CD4-positive, alpha-beta T cell treated with Interleukin-17A for 1 hour (primary cell): ENCODE data around the gene OLFML2A.
A peak's percentile ranks its signal among the peaks of the same experiment; 100 is the strongest.
"Not testable (repeated sequence)": the region's sequence is repeated elsewhere in the genome, so short reads cannot be mapped to it uniquely, and the experiment has no call there.

ENCODE experiments used
- DNase-seq: peaks from one replicate; pipeline ENCODE4 v3.0.0-alpha.2; 2020

OLFML2A gene

DNA sequence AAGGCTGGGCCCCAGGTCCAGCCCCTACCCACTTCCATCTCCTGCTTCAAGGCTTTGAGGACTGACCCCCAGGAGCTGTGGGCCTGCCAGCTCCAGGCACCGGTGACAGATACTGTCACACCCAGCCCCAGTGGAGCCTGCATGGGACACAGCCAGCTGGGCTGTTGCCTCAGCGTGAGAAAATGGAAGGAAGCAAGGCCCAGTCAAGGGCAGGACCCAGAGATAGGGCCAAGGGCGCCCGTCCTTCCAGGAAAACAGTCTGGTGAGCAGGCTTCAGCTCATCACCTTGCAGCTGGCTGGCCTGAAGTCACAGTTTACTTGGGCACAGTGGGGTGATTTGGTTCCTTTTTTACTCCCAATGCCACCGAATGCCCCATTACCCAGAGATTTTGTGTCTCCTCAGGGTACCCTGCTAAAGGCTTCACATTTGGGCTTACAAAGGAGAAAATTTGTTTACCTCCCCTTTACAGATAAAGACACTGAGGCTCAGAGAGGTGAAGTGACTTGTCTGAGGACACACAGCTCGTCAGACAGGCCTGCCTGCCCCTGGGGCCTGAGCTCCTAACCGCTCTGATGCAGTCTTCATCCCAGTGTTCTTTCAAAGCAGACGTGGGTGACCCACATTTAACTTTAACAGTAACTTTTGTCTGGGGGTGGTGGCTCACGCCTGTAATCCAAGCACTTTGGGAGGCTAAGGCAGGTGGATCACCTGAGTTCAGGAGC, 54.9 kb downstream of the OLFML2A start:
- no peak for DNase-seq

DNA sequence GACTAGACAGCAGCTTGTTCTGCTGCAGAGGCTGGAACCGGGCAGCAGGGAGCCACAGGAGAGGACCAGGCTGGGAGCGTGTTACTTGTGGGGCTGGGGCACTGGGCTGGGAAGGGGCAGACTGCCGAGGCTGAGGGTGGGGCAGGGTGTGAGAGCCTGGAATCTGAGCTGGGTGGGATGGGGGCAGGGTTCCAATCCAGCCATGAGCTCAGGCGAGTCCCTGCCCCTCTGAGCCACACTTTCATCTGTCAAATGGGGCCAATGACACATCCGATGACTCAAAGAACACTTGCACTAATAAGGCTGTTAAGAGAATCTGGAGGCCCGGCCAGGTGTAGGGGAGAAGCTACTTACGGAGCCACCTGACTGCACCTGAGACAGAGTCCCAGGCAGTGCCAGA, 57.7 kb downstream of the OLFML2A start:
- DNase-seq: no peak

DNA sequence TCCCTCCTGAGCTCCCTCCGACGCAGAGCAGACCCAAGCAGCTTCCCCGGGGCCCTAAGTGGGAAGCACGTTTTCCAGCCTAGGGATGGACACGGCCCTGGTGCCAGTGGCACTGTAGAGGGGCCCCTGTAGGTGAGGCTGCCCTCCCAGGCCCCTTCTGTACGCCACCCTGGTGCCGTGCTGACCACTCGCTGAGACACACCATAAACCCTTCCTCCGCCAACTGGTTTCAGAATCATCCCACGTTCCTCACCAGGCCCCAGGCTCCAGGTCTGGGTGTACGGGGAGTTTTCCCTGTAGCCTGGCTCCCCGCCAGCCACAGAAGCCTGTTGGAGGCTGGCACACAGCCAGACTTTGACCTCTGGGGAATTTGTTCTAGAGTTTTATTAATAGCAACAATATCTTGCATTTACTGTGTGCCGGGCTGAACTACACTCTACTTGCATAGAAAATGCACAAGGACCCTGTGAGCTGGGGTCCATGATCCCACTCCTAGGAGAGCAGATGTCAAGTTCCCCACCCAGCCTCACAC, 58.2 kb downstream of the OLFML2A start:
- no peak for DNase-seq

DNA sequence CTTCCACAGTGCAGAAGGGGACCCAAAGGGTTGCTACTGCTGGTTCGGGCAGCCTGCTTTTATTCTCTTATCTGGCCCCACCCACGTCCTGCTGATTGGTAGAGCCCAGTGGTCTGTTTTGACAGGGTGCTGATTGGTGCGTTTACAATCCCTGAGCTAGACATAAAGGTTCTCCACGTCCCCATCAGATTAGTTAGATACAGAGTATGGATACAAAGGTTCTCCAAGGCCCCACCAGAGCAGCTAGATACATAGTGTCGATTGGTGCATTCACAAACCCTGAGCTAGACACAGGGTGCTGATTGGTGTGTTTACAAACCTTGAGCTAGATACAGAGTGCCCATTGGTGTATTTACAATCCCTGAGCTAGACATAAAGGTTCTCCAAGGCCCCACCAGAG, 61.2 kb downstream of the OLFML2A start:
- not testable (repeated sequence) for DNase-seq

DNA sequence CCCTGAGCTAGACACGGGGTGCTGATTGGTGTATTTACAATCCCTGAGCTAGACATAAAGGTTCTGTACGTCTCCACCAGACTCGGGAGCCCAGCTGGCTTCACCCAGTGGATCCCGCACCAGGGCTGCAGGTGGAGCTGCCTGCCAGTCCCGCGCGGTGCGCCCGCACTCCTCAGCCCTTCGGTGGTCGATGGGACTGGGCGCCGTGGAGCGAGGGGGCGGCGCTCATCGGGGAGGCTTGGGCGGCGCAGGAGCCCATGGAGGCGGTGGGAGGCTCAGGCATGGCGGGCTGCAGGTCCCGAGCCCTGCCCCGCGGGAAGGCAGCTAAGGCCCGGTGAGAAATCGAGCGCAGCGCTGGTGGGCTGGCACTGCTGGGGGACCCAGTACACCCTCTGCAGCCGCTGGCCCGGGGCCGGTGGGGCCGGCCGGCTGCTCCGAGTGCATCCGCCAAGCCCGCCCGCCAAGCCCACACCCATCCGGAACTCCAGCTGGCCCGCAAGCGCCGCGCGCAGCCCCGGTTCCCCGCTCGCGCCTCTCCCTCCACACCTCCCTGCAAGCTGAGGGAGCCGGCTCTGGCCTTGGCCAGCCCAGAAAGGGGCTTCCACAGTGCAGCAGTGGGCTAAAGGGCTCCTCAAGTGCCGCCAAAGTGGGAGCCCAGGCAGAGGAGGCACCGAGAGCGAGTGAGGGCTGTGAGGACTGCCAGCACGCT, 61.8 kb downstream of the OLFML2A start:
- not testable (repeated sequence) for DNase-seq

DNA sequence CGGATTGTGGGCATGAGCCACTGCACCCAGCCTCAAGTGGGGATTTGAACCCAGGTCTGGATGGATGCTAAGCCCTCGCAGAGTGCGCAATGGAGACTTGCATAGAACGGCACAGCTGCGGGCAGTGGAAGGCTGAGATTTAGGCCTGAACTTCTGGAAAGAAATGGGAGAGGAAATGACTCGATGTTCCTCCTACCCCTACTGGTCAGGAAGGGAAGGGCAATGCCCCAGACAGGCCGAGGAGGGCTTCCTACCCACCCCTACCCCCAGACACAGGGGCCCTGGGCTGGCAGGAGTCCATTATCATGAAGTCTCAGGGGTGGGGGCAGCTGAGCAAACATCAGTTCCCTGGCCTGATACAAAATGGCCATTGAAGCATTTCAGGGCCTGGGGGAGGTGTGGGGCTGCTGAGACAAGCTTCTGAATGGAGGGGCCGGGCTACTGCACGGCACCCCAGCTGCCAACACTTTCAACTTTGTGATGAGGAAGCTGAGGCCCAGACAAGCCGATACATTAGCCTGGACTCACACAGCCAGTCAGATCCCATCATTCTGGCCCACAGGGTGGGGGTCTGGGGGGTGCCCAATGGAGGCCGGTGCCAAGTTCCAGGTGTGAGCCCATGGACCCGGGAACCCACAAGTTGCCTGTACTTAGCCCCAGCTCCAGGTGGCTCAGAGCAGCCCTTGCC, 62.8 kb downstream of the OLFML2A start:
- DNase-seq: no peak

DNA sequence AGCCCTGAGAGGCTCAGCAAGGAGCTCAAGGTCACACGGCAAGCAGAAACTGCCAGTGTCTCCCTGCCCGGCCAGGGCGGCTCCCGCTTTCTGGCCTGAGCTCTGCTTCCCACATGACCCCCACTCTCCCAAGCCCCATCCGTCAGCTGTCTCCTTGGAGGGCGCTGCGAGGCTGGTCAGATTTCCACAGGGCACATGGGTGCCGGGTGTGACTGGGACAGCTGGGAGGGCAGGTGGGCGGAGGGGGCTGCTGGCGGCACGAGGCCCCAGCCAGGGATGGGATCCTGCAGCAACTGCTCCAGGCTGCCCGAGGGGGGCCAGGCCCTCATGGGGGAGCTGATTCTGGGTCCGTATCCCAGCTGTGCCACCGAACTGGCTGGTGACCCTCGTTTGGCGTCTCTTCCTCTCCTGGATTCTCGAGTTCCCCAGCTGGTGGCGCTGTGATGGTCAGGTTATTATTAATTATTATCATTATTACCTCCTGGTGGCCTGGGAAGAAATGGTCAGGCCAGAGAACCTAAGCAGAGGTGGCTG, 63.4 kb downstream of the OLFML2A start:
- DNase-seq: no peak

DNA sequence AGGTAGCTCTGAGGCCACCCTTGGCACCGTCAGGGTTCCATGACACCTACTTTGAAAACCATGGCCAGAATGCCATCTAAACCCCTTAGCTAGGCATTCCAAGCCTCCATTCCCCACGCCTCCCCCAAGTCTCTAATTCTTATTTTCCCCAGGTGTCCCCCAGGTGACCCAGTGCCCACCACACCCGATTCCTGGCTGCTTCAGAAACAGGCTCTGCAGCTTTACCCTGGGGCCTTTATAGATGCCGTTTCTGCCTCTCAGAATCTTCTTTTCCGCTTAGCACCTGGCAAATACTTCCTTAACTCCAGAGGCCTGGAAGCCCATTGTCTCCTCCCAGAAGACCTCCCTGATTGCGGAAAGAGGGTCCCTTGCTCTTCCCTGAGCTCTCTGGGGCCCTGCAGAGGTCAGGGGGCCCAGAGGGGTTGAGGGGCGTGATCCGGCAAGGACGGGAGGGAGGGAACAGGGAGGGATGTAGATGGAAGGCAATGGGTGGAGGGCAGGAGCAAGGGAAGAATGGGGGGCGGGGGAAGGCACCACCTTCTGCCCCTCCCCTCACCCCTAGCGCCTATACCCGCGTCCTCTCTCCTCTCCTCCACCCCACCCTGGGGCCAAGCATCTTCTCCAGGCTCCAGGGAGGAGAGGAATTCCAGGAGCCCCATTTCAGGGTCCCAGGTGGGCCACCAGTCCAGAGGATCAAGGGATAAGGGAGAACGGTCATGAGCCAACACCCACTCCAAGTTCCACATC, 64.3 kb downstream of the OLFML2A start:
- DNase-seq: no peak

DNA sequence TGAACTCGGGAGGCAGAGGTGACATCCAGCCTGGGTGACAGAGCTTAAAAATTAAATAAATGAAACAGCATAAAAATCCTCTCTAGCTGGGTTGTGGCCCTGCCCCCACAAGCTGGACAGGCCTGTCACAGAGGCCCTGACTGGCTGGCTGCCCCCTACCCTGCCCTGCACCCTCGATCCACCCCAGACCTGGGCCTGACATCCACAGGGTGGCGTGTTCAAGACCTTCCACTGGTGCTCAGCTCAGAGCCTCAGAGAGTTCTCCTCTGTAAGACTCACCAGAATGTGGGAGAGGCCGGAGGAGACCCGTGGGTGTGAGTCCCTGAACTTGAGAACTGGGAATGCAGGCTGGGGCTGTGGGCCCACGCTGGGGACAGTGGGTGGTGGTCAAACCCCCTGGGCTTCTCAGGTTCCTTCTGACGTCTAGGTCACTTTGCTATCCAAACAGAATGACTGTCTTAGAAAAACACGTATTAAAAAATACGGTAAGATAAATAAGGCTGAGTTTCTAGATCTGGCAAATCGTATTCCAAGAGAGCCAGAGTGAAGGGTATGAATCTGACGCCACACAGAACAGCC, 66.6 kb downstream of the OLFML2A start:
- no peak for DNase-seq

DNA sequence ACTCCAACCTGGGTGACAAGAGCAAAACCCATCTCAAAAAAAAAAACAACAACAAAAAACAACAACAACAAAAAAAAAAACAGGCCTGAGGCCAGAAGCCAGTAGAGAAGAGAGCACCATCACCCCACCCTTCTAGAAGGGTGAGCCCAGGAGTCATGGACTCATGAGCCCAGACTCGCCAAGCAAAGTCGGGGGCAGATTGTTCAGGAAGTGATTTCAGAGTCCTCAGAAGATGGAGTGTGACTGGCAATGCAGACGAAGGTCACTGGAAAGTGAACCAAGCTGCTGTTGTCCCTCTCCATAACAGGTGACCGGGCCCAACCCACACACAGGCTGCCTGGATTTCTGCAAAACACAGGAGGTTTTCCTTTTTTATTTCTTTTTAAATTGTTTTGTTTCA, 67.4 kb downstream of the OLFML2A start:
- no peak for DNase-seq

DNA sequence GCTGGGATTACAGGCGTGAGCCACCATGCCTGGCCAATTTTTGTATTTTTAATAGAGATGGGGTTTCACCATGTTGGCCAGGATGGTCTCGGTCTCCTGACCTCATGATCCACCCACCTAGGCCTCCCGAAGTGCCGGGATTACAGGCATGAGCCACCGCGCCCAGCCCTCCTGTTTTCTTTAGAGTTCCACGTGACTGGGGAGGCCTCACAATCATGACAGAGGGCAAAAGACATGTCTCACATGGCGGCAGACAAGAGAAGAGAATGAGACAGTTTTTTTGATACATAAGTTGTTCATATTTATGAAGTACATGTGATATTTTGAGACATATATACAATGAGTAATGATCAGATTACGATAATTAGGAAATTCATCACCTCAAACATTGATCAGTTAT, 69.5 kb downstream of the OLFML2A start:
- not testable (repeated sequence) for DNase-seq

DNA sequence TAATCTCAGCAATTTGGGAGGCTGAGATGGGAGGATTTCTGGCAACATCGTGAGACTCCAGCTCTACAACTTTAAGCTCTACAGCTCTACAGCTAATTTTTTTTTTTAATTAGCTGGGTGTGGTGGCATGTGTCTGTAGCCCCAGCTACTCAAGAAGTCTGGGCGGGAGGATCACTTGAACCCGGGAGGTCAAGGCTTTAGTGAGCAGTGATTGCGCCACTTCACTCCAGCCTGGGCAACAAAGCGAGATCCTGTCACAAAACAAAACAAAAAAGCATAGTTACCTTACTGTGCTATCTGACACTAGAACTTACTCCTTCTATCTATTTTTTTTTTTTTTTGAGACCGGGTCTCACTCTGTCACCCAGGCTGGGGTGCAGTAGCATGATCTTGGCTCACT, 70.0 kb downstream of the OLFML2A start:
- DNase-seq: no peak

DNA sequence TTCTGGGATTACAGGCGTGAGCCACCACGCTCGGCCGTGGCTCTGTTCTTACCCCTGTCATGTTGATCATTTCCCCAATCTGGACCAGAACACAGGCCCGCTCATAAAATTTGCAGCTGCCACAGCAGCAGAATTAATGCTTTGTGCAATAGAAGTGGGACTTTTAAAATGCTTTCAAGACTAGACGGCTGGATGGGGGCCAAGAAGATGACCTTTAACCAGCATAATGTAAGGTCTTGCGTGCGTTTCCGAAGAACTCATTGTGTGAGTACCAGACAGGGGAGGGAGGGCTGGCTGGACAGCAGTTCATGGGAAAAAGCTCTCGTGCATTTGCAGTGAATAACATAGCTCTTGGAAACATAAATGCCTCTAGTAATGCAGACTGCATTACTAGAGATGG, 72.9 kb downstream of the OLFML2A start:
- no peak for DNase-seq

DNA sequence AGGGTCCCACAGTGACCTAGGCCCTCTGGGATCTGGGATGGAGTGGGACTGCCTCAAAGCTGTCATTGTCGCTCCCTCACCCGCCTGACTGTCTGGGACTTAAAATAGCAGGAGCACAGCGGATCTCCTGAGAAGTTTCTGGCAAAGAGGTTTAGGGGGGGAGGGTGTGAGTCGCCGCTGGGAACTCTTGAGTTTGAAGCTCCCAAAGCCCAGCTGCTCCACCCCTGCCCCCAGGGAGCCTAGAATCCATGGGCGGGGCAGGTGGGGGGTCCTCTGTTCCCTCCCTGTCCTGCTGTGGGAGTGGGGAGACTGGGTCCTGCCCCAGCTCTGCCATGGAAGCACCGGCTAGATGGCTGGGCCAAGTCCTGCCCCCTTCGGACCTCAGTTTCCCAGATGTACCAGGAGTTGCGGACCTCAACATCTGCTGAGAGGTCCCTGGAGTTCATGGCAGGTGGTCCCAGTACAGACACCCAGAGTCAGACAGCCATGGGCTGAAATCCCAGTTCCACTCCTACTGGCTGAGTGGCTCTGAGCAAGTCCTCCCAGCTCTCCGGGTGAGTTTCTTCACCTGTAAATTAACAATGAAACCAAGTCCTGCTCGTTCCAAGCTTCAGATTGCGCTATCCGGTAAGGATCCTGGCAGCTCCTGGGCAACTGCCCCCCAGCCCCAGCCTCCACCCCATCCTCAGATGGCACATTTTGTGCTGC, 75.3 kb downstream of the OLFML2A start:
- no peak for DNase-seq

DNA sequence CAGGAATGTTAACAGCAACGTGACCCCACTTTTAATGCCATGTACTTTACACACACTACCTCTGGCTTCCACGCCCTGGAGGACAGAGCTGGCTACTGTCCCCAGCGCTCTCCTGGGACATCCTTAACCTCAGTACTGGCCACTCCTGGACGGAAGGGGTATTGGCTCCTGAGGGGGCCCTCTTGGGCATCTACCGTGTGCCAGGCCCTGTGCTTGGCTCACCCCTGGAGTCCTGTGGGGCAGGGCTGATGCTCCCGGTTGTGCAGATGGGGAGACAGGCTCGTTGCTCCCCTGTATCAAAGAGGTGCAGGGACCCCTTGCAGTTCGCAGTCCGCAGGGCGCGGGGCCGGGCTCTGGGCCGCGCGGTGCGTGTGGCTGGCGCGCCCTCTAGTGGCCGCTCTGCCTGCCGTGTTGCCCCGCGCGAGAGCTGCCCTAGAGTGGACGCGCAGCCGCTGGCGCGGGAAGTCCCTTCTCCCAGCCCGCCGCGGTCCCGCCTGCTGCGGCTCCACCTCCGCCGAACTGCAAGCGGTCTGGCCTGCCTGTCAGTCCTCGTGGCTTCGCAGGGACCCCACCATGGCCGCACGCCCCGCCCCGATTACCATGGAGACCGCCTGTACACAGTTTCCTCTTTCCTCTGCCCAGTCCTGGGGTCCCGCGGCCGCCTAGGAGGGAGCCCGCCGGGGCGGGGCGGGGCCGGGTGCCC, 76.0 kb downstream of the OLFML2A start, which contains the start of gene WDR38:
Gene WDR38, plus strand, starts transcription at position 632 of the 703 bp plus-strand sequence. CDS start 72 bp downstream, outside the sequence.
- DNase-seq: peak; percentile 93

DNA sequence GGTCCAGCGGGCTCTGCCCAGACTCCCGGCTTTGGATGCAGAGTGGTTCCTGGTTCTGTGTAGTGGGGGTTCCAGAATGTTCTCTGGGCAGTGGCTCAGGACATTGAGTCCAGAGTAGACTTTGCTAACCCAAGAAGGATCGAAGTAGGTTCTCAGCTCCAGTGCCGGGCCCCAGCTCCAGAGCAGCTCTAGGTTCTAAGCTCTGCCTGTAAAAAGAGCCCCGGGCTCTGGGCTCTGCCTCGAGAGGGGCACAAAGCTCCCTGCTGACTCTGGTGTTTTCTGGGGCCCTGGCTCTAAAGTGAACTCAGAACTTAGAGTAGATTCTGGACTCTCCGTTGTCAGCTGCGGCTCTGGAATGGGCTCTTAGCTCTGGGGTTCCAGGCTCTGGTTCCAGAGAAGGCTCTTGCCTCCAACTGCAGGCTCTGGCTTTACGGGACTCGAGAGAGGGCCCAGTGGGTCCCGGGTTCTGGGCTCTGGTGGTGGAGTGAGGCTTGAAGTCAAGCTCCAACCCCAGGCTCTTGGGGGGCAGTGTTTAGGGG, 76.7 kb downstream of the OLFML2A start:
- no peak for DNase-seq

DNA sequence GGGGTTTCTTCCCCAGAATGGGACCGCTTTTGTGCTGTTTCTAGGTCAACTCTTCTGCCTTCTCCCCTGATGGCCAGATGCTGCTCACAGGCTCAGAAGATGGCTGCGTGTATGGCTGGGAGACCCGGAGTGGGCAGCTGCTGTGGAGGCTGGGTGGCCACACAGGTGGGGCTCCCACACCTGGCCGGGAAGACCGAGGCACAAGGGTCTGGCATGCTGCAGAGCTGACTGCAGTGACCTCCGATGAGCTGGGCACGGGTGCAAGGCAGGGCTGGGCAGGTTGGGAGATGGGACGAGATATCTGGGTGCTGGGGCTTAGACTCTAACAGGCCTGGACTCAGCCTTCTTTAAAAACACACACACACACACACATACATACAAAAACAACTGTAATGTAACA, 77.2 kb downstream of the OLFML2A start:
- no peak for DNase-seq

DNA sequence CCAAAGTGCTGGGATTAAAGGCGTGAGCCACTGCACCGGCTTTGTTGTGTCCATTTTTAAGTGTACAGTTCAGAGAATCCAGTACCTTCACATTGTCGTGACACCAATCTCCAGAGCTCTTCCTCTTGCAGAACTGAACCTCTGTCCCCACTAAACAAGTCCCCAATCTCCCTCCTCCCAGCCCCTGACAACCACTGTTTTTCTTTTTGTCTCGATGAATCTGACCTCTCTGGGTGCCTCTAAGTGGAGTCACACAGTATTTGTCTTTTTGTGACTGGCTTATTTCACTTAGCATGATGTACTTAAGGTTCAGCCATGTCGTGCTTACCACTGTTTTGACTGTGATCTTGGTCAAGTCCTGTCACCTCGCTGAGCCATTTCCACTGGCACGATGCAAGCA, 77.9 kb downstream of the OLFML2A start:
- no peak for DNase-seq

DNA sequence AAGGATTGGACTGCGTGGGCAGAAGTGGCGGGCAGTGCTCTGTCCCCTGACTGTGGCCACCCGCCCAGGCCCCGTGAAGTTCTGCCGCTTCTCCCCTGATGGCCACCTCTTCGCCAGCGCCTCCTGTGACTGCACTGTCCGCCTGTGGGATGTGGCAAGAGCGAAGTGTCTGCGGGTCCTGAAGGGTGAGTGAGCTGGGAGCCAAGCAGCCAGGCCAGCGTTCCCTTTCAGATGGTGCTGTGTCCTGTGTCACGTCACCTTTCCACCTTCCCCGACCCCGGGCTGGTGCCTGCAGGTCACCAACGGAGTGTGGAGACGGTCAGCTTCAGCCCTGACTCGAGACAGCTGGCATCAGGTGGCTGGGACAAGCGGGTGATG, 78.6 kb downstream of the OLFML2A start:
- no peak for DNase-seq

DNA sequence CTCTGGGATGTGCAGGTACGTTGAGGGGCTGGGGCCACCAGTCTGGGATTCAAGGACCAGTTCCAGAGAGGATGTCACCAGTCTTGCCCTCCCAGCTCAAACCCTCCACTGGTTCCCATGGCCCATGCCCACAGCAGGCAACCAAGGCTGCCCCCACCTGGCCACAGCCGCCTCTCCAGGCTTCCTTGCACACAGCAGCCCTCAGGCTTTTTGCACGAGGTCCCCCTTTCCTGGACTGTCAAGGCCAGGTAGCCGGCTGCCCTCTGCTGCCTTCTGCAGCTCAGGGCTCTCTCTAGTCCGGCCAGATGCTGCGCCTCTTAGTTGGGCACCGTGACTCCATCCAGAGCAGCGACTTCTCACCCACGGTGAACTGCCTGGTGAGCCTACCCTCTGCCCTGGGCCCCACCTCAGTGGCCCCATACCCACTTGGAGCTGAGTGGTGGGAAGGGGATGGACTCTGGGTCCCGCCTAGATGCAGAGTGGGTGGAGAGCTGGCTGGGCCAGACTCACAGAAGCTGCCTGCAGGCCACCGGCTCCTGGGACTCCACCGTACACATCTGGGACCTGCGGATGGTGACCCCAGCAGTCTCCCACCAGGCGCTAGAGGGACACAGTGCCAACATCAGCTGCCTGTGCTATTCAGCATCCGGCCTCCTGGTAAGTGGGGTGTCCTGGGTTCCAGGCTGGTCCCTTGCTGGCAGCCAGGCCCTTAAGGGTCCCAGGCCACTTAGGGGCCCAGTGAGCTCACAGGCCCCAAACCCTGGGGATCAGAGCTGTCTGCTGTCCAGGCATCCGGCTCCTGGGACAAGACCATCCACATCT, 79.2 kb downstream of the OLFML2A start:
- no peak for DNase-seq
